Esophagus (tissue), 2 donors: Measurements from ENCODE around the gene BTG1. TPM values are rescaled to one million over a fixed set of nuclear protein-coding genes. Genes with fewer than 3 reads are reported as not detected.
A peak's percentile ranks its signal among the peaks of the same experiment; 100 is the strongest.

Experiments
- H3K27ac ChIP-seq, 2 donors: one replicate each; pipeline ENCODE4 v1.5.1; 2013; ENCODE audit warnings: low read depth in 2 of 2, mild to moderate bottlenecking in 2 of 2, inconsistent platforms in 1 of 2, low read length in 1 of 2, moderate library complexity in 1 of 2
- H3K27me3 ChIP-seq, 2 donors: one replicate each; pipeline ENCODE4 v1.6.1; 2013; ENCODE audit warnings: low read length in 2 of 2, control low read depth in 1 of 2, mild to moderate bottlenecking in 1 of 2; ENCODE audit not compliant: insufficient read depth in 2 of 2, control insufficient read depth in 1 of 2
- H3K36me3 ChIP-seq, 2 donors: one replicate each; pipeline ENCODE4 v1.6.1; 2013; ENCODE audit warnings: low read length in 1 of 2; ENCODE audit not compliant: control insufficient read depth in 2 of 2, insufficient read depth in 2 of 2
- H3K4me1 ChIP-seq, 2 donors: one replicate each; pipeline ENCODE4 v1.6.1; 2013; ENCODE audit warnings: low read length in 1 of 2; ENCODE audit not compliant: control insufficient read depth in 2 of 2, insufficient read depth in 2 of 2
- H3K4me3 ChIP-seq, 2 donors: one replicate each; pipeline ENCODE4 v1.5.1; 2013; ENCODE audit warnings: low read length in 2 of 2, mild to moderate bottlenecking in 2 of 2, low read depth in 1 of 2, moderate library complexity in 1 of 2
- H3K9me3 ChIP-seq, 2 donors: one replicate each; pipeline ENCODE4 v1.6.1; 2013; ENCODE audit warnings: mild to moderate bottlenecking in 2 of 2, low read depth in 1 of 2, low read length in 1 of 2, moderate library complexity in 1 of 2; ENCODE audit not compliant: control insufficient read depth in 2 of 2, insufficient read depth in 1 of 2
- WGBS, 2 donors: extraction: QIAGEN DNeasy Blood & Tissue Kit; methylation state at CpG; one replicate each; pipeline ENCODE4 v1.1.7; 2013; 5-methylcytosine and 5-hydroxymethylcytosine counted together
- polyA plus RNA-seq, 2 donors: library from polyadenylated mRNA; stranded (reverse); fragments of 200-250 nt; gene quantifications; one replicate each; pipeline ENCODE4 v1.2.3, GENCODE V29; 2013
- donor health status: healthy with polysubstance abuse.
- donor health status: Bipolar disorder and iron deficiency.

BTG1 gene
- polyA plus RNA-seq, 2 donors, result 23.6 to 28.0 TPM

DNA sequence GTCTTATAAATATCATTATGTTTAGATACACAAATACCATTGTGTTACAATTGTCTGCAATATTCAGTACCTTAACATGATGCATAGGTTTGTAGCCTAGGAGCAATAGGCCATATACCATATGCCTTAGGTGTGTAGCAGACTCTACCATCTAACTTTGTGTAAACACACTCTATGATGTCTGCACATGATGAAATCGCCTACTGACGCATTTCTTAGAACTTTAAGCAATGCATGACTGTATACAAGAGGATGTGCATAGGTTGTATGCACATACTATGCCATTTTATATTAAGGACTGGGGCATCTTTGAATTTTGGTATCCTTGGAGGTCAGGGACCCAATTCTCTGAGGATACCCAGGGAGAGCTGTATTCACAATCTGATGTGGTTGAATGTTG lies 10.1 kb upstream of the BTG1 start:
- WGBS, 2 donors, result 93 to 97% methylated on average over 2 of the region's 2 CpGs

DNA sequence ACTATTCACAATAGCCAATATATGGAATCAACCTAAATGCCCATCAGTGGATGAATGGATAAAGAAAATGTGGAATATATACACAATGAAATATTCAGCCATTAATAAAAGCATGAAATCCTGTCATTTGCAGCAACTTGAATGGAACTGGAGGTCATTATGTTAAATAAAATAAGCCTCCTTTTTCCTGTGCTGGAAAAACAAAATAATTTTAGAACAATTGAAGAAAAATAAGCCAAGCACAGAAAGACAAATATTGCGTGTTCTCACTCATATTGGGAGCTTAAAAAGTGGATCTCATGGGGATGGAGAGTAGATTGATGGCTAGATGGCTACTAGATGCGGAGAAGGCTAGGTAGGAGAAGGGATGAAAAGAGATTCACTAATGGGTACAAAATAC lies 6.3 kb upstream of the BTG1 start:
- Histone ChIP-seq H3K4me3 (no peak overlapping the region), H3K36me3 (no peaks in the 10 kb centered on the region), H3K27me3 (no peaks in the 10 kb centered on the region), H3K9me3 (no peaks in the 10 kb centered on the region), H3K27ac (no peak overlapping the region), H3K4me1 (no peaks in the 10 kb centered on the region)
- WGBS, 2 donors, result 88 to 94% methylated on average over 2 of the region's 2 CpGs

More for the DNA sequence above, 10.1 kb upstream of the BTG1 start:
- Histone ChIP-seq H3K9me3 (no peaks in the 10 kb centered on the region), H3K27ac (no peak overlapping the region), H3K36me3 (no peaks in the 10 kb centered on the region), H3K4me3 (no peak overlapping the region), H3K27me3 (no peaks in the 10 kb centered on the region), H3K4me1 (no peaks in the 10 kb centered on the region)

DNA sequence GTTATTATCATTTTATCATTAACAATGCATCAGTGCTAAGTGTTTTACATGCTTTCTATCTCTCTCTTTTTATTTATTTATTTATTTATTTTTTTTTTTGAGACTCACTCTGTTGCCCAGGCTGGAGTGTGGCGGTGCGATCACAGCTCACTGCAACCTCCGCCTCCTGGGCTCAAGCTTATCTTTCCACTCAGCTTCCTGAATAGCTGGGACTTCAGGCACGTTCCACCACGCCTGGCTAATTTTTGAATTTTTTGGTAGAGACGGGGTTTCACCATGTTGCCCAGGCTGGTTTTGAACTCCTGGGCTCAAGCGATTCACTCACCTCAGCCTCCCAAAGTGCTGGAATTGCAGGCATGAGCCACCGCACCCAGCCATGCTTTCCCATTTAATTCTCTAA lies 3.9 kb upstream of the BTG1 start:
- Histone ChIP-seq H3K4me3 (no peak overlapping the region), H3K27me3 (no peaks in the 10 kb centered on the region)
- 94 to 96% methylated on average over 8 of the region's 8 CpGs for WGBS, 2 donors

DNA sequence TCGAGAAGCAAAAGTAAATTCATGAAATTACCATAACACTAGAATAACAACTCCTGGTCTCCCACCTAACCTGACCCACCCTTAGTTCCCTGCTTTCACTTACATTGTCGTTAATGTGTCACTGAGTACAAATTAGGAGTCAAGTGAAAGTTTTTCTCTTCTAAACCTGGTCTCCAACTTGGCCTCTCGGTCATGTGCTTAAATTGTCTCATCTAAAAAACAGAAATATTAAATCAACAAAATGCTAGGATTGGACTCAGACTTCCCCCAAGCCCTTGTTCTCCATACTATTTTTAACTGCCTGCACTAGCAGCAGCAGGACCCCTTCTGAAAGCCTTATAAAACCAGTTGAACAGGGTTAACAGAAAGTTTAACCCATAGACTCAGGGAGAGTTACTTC lies 1.8 kb upstream of the BTG1 start:
- peak overlapping the region; percentile 7 to 66 for H3K27ac ChIP-seq
- WGBS, 2 donors, result 32 to 50% methylated on average over 3 of the region's 3 CpGs
- no peaks in the 10 kb centered on the region for H3K4me1 ChIP-seq
- no peaks in the 10 kb centered on the region for H3K9me3 ChIP-seq
- H3K36me3 ChIP-seq, result no peaks in the 10 kb centered on the region
- no peaks in the 10 kb centered on the region for H3K27me3 ChIP-seq
- no peak overlapping the region for H3K4me3 ChIP-seq

More for the DNA sequence above, 3.9 kb upstream of the BTG1 start:
- no peak overlapping the region for H3K27ac ChIP-seq
- no peaks in the 10 kb centered on the region for H3K36me3 ChIP-seq
- H3K4me1 ChIP-seq, result no peaks in the 10 kb centered on the region
- no peaks in the 10 kb centered on the region for H3K9me3 ChIP-seq

DNA sequence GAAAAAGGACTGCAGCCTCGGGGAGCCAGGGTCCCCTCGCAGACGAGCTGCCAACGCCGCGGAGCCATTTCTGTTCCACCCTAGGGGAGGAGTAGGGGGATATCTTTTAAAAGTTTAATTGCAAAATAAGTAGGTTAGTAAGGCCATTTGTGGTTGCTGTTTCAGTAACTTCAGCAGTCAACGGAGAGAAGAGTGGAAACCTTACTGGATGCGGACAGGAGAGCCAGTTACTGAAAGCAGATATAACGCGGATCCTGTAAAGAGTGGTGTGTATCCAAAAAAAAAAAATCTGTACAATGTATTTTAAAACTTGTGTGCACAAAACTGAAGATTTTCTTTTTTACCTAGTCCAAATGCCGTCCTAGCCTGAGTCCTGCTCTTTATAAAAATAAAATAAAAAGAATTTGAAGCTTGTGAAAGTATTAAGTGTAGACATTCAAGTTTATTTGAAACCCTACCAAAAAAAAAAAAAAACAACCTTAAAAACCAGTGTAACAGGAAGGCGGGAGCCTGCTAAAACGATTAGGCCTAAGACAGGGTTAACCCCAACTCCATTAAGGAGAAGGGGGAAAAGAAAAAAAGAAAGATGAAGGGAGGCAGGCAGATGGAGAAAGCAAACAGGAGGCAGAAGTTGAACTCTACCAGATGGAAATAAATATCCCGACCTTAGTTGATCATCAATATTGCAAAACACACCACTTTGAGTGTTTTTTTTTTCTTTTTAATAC lies 1.0 kb upstream of the BTG1 start:
- no peaks in the 10 kb centered on the region for H3K36me3 ChIP-seq
- no peaks in the 10 kb centered on the region for H3K9me3 ChIP-seq
- H3K4me1 ChIP-seq, result no peaks in the 10 kb centered on the region
- H3K4me3 ChIP-seq, result peak overlapping the region; percentile 67 to 90
- peak overlapping the region; percentile 93 to 99 for H3K27ac ChIP-seq
- H3K27me3 ChIP-seq, result no peaks in the 10 kb centered on the region
- WGBS, 2 donors, result 2 to 5% methylated on average over 14 of the region's 14 CpGs

DNA sequence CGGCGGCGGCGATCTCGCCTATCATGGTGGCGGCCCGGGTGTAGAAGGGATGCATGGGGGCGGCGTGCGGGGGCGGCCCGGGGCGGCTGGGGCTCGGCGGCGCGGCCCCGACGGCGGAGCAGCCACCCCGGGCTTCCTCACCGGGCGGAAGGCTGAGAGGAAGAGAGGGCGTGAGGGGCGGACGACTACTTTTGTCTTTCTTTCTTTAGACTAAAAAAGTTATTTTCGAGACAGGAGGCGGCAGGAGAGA lies 240 bp downstream of the BTG1 start:
- H3K9me3 ChIP-seq, result no peaks in the 10 kb centered on the region
- H3K4me1 ChIP-seq, result no peaks in the 10 kb centered on the region
- 0% methylated on average over 28 of the region's 28 CpGs for WGBS, 2 donors
- no peaks in the 10 kb centered on the region for H3K27me3 ChIP-seq
- H3K27ac ChIP-seq, result peak overlapping the region; percentile 95 to 97
- no peaks in the 10 kb centered on the region for H3K36me3 ChIP-seq
- H3K4me3 ChIP-seq, result peak overlapping the region; percentile 83 to 99

DNA sequence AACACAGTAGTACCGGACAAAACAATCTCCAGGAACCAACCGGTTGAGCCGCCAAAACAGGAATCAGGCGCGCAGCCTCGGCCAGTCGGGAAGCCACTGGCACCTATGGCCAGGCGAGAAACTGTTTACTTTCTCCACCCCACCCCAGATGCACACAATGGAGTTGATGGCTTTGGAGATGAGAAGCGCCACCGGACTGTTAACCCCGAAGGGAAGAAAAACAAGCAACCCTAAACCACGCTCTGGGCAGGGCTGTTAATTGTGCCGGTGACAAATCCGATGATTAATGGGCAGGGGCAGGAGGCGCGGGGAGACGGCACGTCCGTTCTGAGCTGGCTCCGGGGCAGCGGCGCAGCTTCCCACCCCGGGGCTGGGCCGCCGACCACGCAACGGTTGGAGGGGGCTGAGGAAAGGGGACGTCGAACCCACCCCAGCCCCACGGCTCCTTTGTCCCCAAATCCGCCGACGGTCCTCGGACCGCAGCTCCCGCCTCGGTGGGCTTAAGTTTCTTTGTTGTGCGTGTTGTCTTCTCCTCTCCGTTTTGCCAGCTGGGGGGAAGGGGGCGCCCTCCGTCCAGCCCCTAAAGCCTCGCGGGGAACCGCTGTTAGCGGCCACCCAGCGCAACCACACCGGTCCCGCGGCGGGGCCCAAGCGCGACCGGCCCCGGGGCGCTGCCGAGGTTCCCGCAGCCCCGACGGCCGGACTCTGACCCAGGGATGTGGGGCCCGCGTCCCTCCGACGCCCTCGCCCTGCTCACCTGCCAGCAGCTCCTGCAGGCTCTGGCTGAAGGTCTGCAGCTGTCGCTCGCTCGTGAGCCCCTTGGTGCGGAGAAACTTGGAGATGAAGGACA lies 790 bp downstream of the BTG1 start:
- WGBS, 2 donors, result 0 to 1% methylated on average over 62 to 69 of the region's 69 CpGs
- Histone ChIP-seq H3K4me1 (no peaks in the 10 kb centered on the region), H3K36me3 (no peaks in the 10 kb centered on the region)

DNA sequence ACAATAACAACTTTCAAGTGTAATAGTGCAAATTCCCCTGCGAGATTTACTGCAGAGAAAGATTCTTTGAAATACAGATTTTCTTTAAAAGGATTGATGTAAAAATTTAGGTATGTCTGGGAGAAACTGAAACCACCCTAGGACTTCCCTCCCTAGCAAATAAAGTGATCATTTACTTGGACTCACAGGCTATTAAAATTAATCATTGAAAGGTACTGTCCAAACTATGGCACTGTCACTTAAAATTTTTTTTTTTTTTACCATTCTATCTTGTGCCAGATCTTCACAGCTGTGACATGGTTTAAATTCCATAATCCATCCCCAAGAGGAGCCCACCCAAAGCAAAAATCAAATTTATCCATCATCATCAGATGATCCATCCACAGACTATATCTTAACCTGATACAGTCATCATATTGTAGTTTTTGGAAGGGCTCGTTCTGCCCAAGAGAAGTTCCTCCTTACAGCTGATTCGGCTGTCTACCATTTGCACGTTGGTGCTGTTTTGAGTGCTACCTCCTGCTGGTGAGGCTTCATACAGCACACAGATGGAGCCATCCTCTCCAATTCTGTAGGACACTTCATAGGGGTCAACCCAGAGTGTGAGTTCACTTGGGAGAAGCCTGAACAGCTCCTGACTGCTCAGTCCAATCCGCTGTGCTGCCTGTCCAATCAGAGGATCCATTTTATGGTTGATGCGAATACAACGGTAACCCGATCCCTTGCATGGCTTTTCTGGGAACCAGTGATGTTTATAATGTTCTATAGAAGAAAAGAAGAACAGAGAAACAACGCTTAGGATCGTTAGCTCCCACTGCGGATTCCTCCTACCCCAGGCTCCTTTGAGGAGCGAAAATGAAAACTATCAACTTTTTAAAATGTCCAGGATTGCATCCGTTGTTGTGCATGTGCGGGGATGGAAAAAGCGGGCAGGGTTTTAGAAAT lies 1.7 kb downstream of the BTG1 start:
- Histone ChIP-seq H3K27ac (peak overlapping the region; percentile 95 to 97), H3K36me3 (no peaks in the 10 kb centered on the region), H3K9me3 (no peaks in the 10 kb centered on the region), H3K4me3 (peak overlapping the region; percentile 83 to 99), H3K4me1 (no peaks in the 10 kb centered on the region), H3K27me3 (no peaks in the 10 kb centered on the region)
- 1% methylated on average over 15 of the region's 15 CpGs for WGBS, 2 donors

More for the DNA sequence above, 790 bp downstream of the BTG1 start:
- H3K27ac ChIP-seq, result peak overlapping the region; percentile 95 to 97
- peak overlapping the region; percentile 83 to 99 for H3K4me3 ChIP-seq
- H3K27me3 ChIP-seq, result no peaks in the 10 kb centered on the region
- H3K9me3 ChIP-seq, result no peaks in the 10 kb centered on the region

DNA sequence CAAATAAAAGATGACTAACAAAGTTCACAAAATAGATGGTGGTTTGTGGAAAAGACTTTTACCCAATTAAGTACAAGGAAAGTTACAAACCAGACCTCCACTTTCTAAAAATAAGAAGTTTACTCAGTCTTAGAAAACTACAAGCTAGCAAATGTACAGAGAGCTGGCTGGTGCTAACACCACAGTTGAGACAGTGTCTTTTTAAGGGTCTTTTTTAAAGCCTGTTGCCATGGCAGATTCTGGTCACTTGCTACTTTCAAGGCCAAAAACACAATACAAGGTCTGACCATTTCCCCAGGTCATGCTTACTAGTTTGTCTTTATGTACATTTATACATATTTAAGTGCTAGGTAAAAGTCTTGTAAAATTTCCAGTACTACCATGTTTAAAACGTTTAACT lies 2.4 kb downstream of the BTG1 start:
- Histone ChIP-seq H3K36me3 (no peaks in the 10 kb centered on the region), H3K27ac (peak overlapping the region in 1 of 2 donors; percentile 22), H3K27me3 (no peaks in the 10 kb centered on the region), H3K4me3 (peak overlapping the region; percentile 20 to 99), H3K9me3 (no peaks in the 10 kb centered on the region), H3K4me1 (no peaks in the 10 kb centered on the region)
- WGBS, 2 donors, result 0 to 2% methylated on average over 1 of the region's 1 CpG
